Measurements from ENCODE around the gene PATJ.

DNA sequence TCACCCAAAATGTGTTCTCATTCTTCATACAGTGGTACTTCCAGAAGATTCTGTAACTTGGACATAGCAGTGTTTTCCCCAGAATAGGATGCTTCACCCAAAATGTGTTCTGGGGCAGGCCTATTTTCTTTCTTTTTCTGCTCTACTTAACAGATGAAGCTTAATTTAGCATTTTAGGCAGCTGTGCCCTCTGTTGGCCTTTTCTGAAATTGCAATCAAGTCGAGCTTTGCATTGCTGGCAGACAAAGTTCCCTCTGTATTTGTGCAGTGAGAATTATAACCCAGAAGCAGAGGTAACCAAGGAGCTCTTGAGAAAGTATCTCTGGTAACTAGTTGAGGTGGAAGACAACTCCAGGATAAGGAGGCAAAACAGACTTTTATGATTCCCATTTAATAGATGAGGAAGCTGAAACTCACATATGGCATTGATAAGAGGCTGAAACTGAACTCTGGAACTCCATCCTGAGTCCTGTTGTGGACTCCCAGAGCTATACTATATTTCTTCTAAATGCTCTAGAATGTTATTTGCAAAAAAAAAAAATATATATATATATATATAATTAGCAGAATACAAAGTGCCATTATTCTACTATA, 402.1 kb downstream of the PATJ start:
- TF ChIP-seq, protein P1, sequence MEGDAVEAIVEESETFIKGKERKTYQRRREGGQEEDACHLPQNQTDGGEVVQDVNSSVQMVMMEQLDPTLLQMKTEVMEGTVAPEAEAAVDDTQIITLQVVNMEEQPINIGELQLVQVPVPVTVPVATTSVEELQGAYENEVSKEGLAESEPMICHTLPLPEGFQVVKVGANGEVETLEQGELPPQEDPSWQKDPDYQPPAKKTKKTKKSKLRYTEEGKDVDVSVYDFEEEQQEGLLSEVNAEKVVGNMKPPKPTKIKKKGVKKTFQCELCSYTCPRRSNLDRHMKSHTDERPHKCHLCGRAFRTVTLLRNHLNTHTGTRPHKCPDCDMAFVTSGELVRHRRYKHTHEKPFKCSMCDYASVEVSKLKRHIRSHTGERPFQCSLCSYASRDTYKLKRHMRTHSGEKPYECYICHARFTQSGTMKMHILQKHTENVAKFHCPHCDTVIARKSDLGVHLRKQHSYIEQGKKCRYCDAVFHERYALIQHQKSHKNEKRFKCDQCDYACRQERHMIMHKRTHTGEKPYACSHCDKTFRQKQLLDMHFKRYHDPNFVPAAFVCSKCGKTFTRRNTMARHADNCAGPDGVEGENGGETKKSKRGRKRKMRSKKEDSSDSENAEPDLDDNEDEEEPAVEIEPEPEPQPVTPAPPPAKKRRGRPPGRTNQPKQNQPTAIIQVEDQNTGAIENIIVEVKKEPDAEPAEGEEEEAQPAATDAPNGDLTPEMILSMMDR (IDR thresholded peaks at IDR 0.05 in 2 of 3, conservative IDR thresholded peaks at IDR 0.05 in 1 of 3; ENCODE audit: borderline replicate concordance in 1 of 3, insufficient read depth in 1 of 3, low read depth in 2 of 3, low read length in 2 of 3), result peak; percentile 49 to 74 (median 68); a peak in 5 of 6 replicates
- TF ChIP-seq, protein P2, sequence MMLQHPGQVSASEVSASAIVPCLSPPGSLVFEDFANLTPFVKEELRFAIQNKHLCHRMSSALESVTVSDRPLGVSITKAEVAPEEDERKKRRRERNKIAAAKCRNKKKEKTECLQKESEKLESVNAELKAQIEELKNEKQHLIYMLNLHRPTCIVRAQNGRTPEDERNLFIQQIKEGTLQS (IDR thresholded peaks at IDR 0.05), result no peak
- TF ChIP-seq, protein P3, sequence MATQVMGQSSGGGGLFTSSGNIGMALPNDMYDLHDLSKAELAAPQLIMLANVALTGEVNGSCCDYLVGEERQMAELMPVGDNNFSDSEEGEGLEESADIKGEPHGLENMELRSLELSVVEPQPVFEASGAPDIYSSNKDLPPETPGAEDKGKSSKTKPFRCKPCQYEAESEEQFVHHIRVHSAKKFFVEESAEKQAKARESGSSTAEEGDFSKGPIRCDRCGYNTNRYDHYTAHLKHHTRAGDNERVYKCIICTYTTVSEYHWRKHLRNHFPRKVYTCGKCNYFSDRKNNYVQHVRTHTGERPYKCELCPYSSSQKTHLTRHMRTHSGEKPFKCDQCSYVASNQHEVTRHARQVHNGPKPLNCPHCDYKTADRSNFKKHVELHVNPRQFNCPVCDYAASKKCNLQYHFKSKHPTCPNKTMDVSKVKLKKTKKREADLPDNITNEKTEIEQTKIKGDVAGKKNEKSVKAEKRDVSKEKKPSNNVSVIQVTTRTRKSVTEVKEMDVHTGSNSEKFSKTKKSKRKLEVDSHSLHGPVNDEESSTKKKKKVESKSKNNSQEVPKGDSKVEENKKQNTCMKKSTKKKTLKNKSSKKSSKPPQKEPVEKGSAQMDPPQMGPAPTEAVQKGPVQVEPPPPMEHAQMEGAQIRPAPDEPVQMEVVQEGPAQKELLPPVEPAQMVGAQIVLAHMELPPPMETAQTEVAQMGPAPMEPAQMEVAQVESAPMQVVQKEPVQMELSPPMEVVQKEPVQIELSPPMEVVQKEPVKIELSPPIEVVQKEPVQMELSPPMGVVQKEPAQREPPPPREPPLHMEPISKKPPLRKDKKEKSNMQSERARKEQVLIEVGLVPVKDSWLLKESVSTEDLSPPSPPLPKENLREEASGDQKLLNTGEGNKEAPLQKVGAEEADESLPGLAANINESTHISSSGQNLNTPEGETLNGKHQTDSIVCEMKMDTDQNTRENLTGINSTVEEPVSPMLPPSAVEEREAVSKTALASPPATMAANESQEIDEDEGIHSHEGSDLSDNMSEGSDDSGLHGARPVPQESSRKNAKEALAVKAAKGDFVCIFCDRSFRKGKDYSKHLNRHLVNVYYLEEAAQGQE (IDR thresholded peaks at IDR 0.05; ENCODE audit: low read depth), result no peak
- no peak for TF ChIP-seq YY1 (IDR thresholded peaks at IDR 0.05; ENCODE audit: extremely low read depth, insufficient replicate concordance, low read depth, low read length)
- TF ChIP-seq TCF7L2 (IDR thresholded peaks at IDR 0.05; ENCODE audit: borderline replicate concordance, extremely low read depth, insufficient read depth, insufficient read length), result no peak
- no peak for TF ChIP-seq POLR2A (IDR thresholded peaks at IDR 0.05; ENCODE audit: borderline replicate concordance, extremely low read depth, insufficient read depth, insufficient read length)
- TF ChIP-seq JUND (IDR thresholded peaks at IDR 0.05), result no peak
- TF ChIP-seq SRF (IDR thresholded peaks at IDR 0.05; ENCODE audit: low read depth), result no peak
